GM19043 (cell line): ENCODE measurements around the gene FBXL20.
A peak's percentile ranks its signal among the peaks of the same experiment; 100 is the strongest.

ENCODE experiments used
- ATAC-seq: cut with Tn5 transposase; IDR thresholded peaks from one replicate; pipeline ENCODE4 v1.9.1; 2021; ENCODE audit warnings: low read depth; ENCODE audit not compliant: unreplicated experiment

FBXL20 gene

GRCh38 chr17:39208893-39209292, 192.5 kb downstream of the FBXL20 start:
- peak; percentile 47 for ATAC-seq

- no peak for ATAC-seq
These were observed 193.3 kb downstream of the FBXL20 start for GRCh38 chr17:39208136-39208535.

GRCh38 chr17:39205112-39205526, 196.3 kb downstream of the FBXL20 start:
- no peak for ATAC-seq

- ATAC-seq, result no peak
These were observed 197.2 kb downstream of the FBXL20 start for GRCh38 chr17:39204245-39204644.
